OCI-LY3 (cell line): ENCODE measurements around the gene SHROOM2.

Experiments used
- H2AFZ ChIP-seq: fragments of 200-600, 300-600 bp; shearing (Covaris generic); 2 replicates; pipeline ENCODE4 v1.6.0; 2014; ENCODE audit warnings: antibody characterized with exemption, low read depth, low read length
- H3K27ac ChIP-seq: fragments of 200-600, 300-600 bp; sonication (generic); 2 replicates; pipeline ENCODE4 v1.5.1; 2014; ENCODE audit warnings: mild to moderate bottlenecking, low read length, moderate library complexity, mixed read lengths
- H3K27me3 ChIP-seq: fragments of 200-600, 300-600 bp; sonication (generic); 2 replicates; pipeline ENCODE4 v1.6.1; 2014; ENCODE audit warnings: low read depth, low read length, mixed read lengths
- H3K36me3 ChIP-seq: fragments of 200-600, 300-600 bp; sonication (generic); replicated peaks from 2 replicates; pipeline ENCODE3; 2014; ENCODE audit warnings: low read depth, low read length, mixed read lengths
- H3K4me1 ChIP-seq: fragments of 300-600, 200-600 bp; sonication (generic); 2 replicates; pipeline ENCODE4 v1.6.1; 2014; ENCODE audit warnings: low read length, mixed read lengths
- H3K4me2 ChIP-seq: fragments of 200-600, 300-600 bp; sonication (generic); 2 replicates; pipeline ENCODE4 v1.6.1; 2014; ENCODE audit warnings: low read length, mixed read lengths
- H3K4me3 ChIP-seq: fragments of 300-600, 200-600 bp; sonication (generic); 2 replicates; pipeline ENCODE4 v1.5.1; 2014; ENCODE audit warnings: antibody characterized with exemption, mild to moderate bottlenecking, low read length, moderate library complexity
- H3K79me2 ChIP-seq: fragments of 300-600, 200-600 bp; shearing (Covaris generic); 2 replicates; pipeline ENCODE4 v1.6.1; 2014; ENCODE audit warnings: mild to moderate bottlenecking, low read length, mixed read lengths
- H3K9ac ChIP-seq: fragments of 300-600, 200-600 bp; shearing (Covaris generic); 2 replicates; pipeline ENCODE4 v1.6.0; 2014; ENCODE audit warnings: mild to moderate bottlenecking, low read length, moderate library complexity
- H3K9me3 ChIP-seq: fragments of 200-600, 300-600 bp; shearing (Covaris generic); 2 replicates; pipeline ENCODE4 v1.6.1; 2014; ENCODE audit warnings: low read length, mixed read lengths; ENCODE audit not compliant: insufficient read depth
- H4K20me1 ChIP-seq: fragments of 200-600, 300-600 bp; sonication (generic); 2 replicates; pipeline ENCODE4 v1.6.1; 2016; ENCODE audit warnings: low read length, mixed read lengths; ENCODE audit not compliant: insufficient read depth
- EZH2phosphoT487 ChIP-seq: fragments of 200-600 bp; shearing (Covaris generic); IDR thresholded peaks from 2 replicates; pipeline ENCODE4 v1.6.1; 2018; ENCODE audit warnings: antibody characterized with exemption, mixed run types, low read depth
- TF ChIP-seq, protein P1 (sequence below): fragments of 200-600, 300-600 bp; sonication (generic); IDR thresholded peaks from 2 replicates; pipeline ENCODE4 v1.5.1; 2014; ENCODE audit warnings: antibody characterized with exemption, low read length, low read depth

Gene SHROOM2

GRCh38 chrX:9770319-9770718, 15.9 kb upstream of the SHROOM2 start:
- Histone ChIP-seq H3K27ac (no peak overlapping the region), H3K9ac (no peak overlapping the region), H3K79me2 (no peaks in the 10 kb centered on the region), H3K4me1 (no peaks in the 10 kb centered on the region), H3K27me3 (peaks cover under 1% of the 10 kb centered on the region; the same call in 1 of the 2 replicates), H3K4me3 (no peak overlapping the region), H3K9me3 (no peaks in the 10 kb centered on the region), H3K4me2 (no peak overlapping the region), H2AFZ (no peak overlapping the region), H4K20me1 (no peaks in the 10 kb centered on the region), H3K36me3 (no peaks in the 10 kb centered on the region)
- TF ChIP-seq EZH2phosphoT487, result no peak
- TF ChIP-seq, protein P1, sequence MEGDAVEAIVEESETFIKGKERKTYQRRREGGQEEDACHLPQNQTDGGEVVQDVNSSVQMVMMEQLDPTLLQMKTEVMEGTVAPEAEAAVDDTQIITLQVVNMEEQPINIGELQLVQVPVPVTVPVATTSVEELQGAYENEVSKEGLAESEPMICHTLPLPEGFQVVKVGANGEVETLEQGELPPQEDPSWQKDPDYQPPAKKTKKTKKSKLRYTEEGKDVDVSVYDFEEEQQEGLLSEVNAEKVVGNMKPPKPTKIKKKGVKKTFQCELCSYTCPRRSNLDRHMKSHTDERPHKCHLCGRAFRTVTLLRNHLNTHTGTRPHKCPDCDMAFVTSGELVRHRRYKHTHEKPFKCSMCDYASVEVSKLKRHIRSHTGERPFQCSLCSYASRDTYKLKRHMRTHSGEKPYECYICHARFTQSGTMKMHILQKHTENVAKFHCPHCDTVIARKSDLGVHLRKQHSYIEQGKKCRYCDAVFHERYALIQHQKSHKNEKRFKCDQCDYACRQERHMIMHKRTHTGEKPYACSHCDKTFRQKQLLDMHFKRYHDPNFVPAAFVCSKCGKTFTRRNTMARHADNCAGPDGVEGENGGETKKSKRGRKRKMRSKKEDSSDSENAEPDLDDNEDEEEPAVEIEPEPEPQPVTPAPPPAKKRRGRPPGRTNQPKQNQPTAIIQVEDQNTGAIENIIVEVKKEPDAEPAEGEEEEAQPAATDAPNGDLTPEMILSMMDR, result no peak

DNA sequence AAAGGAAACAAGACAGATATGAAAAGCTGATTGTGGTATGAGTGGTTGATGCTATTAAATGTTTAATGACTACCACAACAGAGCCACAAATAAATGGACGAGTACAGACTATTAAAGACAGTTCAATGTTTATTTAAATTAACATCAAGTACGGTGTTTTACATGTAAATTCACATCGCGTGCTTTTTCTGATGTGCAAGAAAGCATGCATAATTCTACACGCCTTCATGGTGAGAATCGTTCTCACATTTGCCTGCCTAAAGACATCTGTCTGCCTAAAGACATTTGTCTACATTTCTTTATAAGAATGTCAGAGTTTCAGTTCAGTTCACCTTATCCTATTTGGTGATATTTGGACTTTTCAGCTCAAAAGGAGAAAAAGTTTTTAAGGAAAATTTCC, 13.3 kb upstream of the SHROOM2 start:
- Histone ChIP-seq H3K4me1 (no peaks in the 10 kb centered on the region), H3K27ac (no peak overlapping the region), H4K20me1 (no peaks in the 10 kb centered on the region), H3K27me3 (peaks cover 10% of the 10 kb centered on the region), H3K9ac (no peak overlapping the region), H2AFZ (no peak overlapping the region), H3K36me3 (no peaks in the 10 kb centered on the region), H3K9me3 (no peaks in the 10 kb centered on the region), H3K79me2 (no peaks in the 10 kb centered on the region), H3K4me3 (no peak overlapping the region), H3K4me2 (no peak overlapping the region)
- TF ChIP-seq EZH2phosphoT487, result no peak
- TF ChIP-seq, protein P1, result no peak

- Histone ChIP-seq H3K9ac (no peak overlapping the region), H3K4me3 (no peak overlapping the region), H3K9me3 (no peaks in the 10 kb centered on the region), H2AFZ (no peak overlapping the region), H4K20me1 (no peaks in the 10 kb centered on the region), H3K79me2 (no peaks in the 10 kb centered on the region), H3K36me3 (no peaks in the 10 kb centered on the region), H3K27ac (no peak overlapping the region), H3K4me1 (no peaks in the 10 kb centered on the region), H3K27me3 (peaks cover 10% of the 10 kb centered on the region), H3K4me2 (no peak overlapping the region)
- TF ChIP-seq, protein P1, result no peak
- no peak for TF ChIP-seq EZH2phosphoT487
Measured at GRCh38 chrX:9775930-9776329, 10.3 kb upstream of the SHROOM2 start.

- Histone ChIP-seq H3K4me2 (peak overlapping the region; percentile 51), H2AFZ (no peak overlapping the region), H3K27me3 (no peaks in the 10 kb centered on the region), H3K9me3 (no peaks in the 10 kb centered on the region), H3K27ac (no peak overlapping the region), H3K4me1 (no peaks in the 10 kb centered on the region), H4K20me1 (no peaks in the 10 kb centered on the region), H3K79me2 (no peaks in the 10 kb centered on the region), H3K4me3 (peak overlapping the region; percentile 45), H3K36me3 (no peaks in the 10 kb centered on the region), H3K9ac (no peak overlapping the region)
- TF ChIP-seq, protein P1, result no peak
- no peak for TF ChIP-seq EZH2phosphoT487
Measured at GRCh38 chrX:9781941-9782340, 4.3 kb upstream of the SHROOM2 start.
